ENCODE results near the gene TBC1D10B. TPM values are rescaled to one million over a fixed set of nuclear protein-coding genes. Genes with fewer than 3 reads are reported as not detected.
A peak's percentile ranks its signal among the peaks of the same experiment; 100 is the strongest.

The TBC1D10B gene
- total and polyA plus RNA-seq, 2 donors (not counting 1 experiment from before 2014, with no cell fraction given): 23.5 to 58.0 TPM

GRCh38 chr16:30409125-30410060 lies 39.1 kb upstream of the TBC1D10B start:
- Histone ChIP-seq H2AFZ (ENCODE audit: insufficient read depth, low read depth, low read length, poor library complexity, severe bottlenecking) (peak overlapping the region; percentile 30), H4K20me1 (ENCODE audit: control insufficient read depth, insufficient read depth, low read length, poor library complexity, severe bottlenecking) (no peaks in the 10 kb centered on the region), H3K27me3 (replicated peaks in 1 of 4; ENCODE audit: control extremely low read depth in 1 of 4, control insufficient read depth in 3 of 4, insufficient read depth in 4 of 4, low read length in 3 of 4) (no peaks in the 10 kb centered on the region), H3K27ac (ENCODE audit: low read length in 2 of 2) (peak overlapping the region in 1 of 2 donors; percentile 33), H3K79me2 (ENCODE audit: control insufficient read depth, insufficient read depth, low read length) (peaks cover 8% of the 10 kb centered on the region), H3K9me3 (ENCODE audit: control extremely low read depth in 1 of 3, control insufficient read depth in 2 of 3, insufficient read depth in 1 of 3, low read length in 2 of 3) (no peaks in the 10 kb centered on the region), H3K4me3 (ENCODE audit: control extremely low read depth in 1 of 5, extremely low read depth in 1 of 5, insufficient read depth in 1 of 5, low read depth in 2 of 5, low read length in 4 of 5) (no peak overlapping the region), H3K9ac (ENCODE audit: low read length) (no peak overlapping the region), H3K4me1 (ENCODE audit: control insufficient read depth in 2 of 2, insufficient read depth in 2 of 2, low read length in 2 of 2) (peaks cover 15 to 23% of the 10 kb centered on the region in 2 donors), H3K4me2 (replicated peaks; ENCODE audit: low read depth, low read length, poor library complexity, severe bottlenecking) (peak overlapping the region; percentile 56), H3K36me3 (replicated peaks in 1 of 2; ENCODE audit: control extremely low read depth in 1 of 2, control insufficient read depth in 1 of 2, extremely low read depth in 1 of 2, insufficient read depth in 2 of 2, low read length in 1 of 2) (peaks cover 0 to 7% of the 10 kb centered on the region in 2 experiments)
- Mint-ChIP-seq H3K4me1 (peaks cover 21% of the 10 kb centered on the region), H3K27me3 (peaks cover 3% of the 10 kb centered on the region), H3K27ac (peak overlapping the region; percentile 76), H3K4me3 (peak overlapping the region; percentile 62), H3K9me3 (ENCODE audit: insufficient read depth) (no peaks in the 10 kb centered on the region)
- 20% methylated on average over 8 of the region's 15 CpGs for WGBS (ENCODE audit: insufficient coverage)
- TF ChIP-seq, protein P1, sequence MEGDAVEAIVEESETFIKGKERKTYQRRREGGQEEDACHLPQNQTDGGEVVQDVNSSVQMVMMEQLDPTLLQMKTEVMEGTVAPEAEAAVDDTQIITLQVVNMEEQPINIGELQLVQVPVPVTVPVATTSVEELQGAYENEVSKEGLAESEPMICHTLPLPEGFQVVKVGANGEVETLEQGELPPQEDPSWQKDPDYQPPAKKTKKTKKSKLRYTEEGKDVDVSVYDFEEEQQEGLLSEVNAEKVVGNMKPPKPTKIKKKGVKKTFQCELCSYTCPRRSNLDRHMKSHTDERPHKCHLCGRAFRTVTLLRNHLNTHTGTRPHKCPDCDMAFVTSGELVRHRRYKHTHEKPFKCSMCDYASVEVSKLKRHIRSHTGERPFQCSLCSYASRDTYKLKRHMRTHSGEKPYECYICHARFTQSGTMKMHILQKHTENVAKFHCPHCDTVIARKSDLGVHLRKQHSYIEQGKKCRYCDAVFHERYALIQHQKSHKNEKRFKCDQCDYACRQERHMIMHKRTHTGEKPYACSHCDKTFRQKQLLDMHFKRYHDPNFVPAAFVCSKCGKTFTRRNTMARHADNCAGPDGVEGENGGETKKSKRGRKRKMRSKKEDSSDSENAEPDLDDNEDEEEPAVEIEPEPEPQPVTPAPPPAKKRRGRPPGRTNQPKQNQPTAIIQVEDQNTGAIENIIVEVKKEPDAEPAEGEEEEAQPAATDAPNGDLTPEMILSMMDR (IDR thresholded peaks at IDR 0.05): peak; percentile 93
- TF ChIP-seq EZH2 (IDR thresholded peaks at IDR 0.05; ENCODE audit: borderline replicate concordance, insufficient read depth, low read depth, low read length, poor library complexity, severe bottlenecking): no peak
- CTCF ChIA-PET: interaction anchor here (0.7 to 5.4 kb wide), 36 partner anchors 8 to 368 kb away, joined by 3 to 65 read pairs (median 4); partner anchors contain the start of genes ALDOA, CD2BP2, DCTPP1 and GDPD3
- ATAC-seq (ENCODE audit: low read depth) (peak; percentile 54), DNase-seq (peak; percentile 91)
- intact Hi-C loops (cut with micrococcal nuclease): loop anchor here (1.0 to 2.0 kb wide), 2 partner anchors 15 to 27 kb away; partner anchors contain the start of genes SEPTIN1 and ZNF48
- POLR2A ChIA-PET: interaction anchor here (0.6 to 1.9 kb wide), 12 partner anchors 10 to 519 kb away, joined by 3 to 11 read pairs (median 4); partner anchors contain the start of genes CD2BP2, DCTPP1, SEPTIN1 and TBC1D10B
